Skeletal muscle cell (primary cell): ENCODE results near the gene TSSC4.

Experiments used
- DNase-seq: peaks from one replicate; pipeline ENCODE4 v3.0.0-alpha.2; 2010; ENCODE audit warnings: low read depth
- H3K4me3 ChIP-seq: 2 replicates; pipeline ENCODE4 v1.5.1; 2011; ENCODE audit warnings: low read depth, mild to moderate bottlenecking, control low read depth, low read length, moderate library complexity

The TSSC4 gene

GRCh38 chr11:2426221-2426620 is 25.7 kb downstream of the TSSC4 start:
- no peak overlapping the region for H3K4me3 ChIP-seq
- no peak for DNase-seq

GRCh38 chr11:2426826-2427521 is 26.4 kb downstream of the TSSC4 start:
- DNase-seq: no peak
- no peak overlapping the region for H3K4me3 ChIP-seq

GRCh38 chr11:2427721-2428321 is 27.3 kb downstream of the TSSC4 start:
- H3K4me3 ChIP-seq: no peak overlapping the region
- no peak for DNase-seq

GRCh38 chr11:2428322-2428795 is 27.8 kb downstream of the TSSC4 start:
- H3K4me3 ChIP-seq: no peak overlapping the region
- DNase-seq: no peak

- no peak for DNase-seq
Measured at GRCh38 chr11:2431395-2431794, 30.8 kb downstream of the TSSC4 start.

GRCh38 chr11:2432171-2432621 is 31.6 kb downstream of the TSSC4 start:
- DNase-seq: no peak
- H3K4me3 ChIP-seq: no peak overlapping the region

More at GRCh38 chr11:2431395-2431794, 30.8 kb downstream of the TSSC4 start:
- H3K4me3 ChIP-seq: no peak overlapping the region

- no peak for DNase-seq
- no peak overlapping the region for H3K4me3 ChIP-seq
Measured at GRCh38 chr11:2432628-2433071, 32.1 kb downstream of the TSSC4 start.

- no peak for DNase-seq
- no peak overlapping the region for H3K4me3 ChIP-seq
Measured at GRCh38 chr11:2433106-2433925, 32.8 kb downstream of the TSSC4 start.

- H3K4me3 ChIP-seq: no peak overlapping the region
- no peak for DNase-seq
Measured at GRCh38 chr11:2434008-2434407, 33.5 kb downstream of the TSSC4 start.

GRCh38 chr11:2434506-2435255 is 34.1 kb downstream of the TSSC4 start:
- no peak overlapping the region for H3K4me3 ChIP-seq
- no peak for DNase-seq

- no peak for DNase-seq
- no peak overlapping the region for H3K4me3 ChIP-seq
Measured at GRCh38 chr11:2435288-2436012, 34.9 kb downstream of the TSSC4 start.

- DNase-seq: no peak
- no peak overlapping the region for H3K4me3 ChIP-seq
Measured at GRCh38 chr11:2436013-2436520, 35.5 kb downstream of the TSSC4 start.

GRCh38 chr11:2436521-2437031 is 36.0 kb downstream of the TSSC4 start:
- DNase-seq: no peak
- no peak overlapping the region for H3K4me3 ChIP-seq

- DNase-seq: no peak
- H3K4me3 ChIP-seq: no peak overlapping the region
Measured at GRCh38 chr11:2437516-2437915, 37.0 kb downstream of the TSSC4 start.

GRCh38 chr11:2439820-2440219 is 39.3 kb downstream of the TSSC4 start:
- H3K4me3 ChIP-seq: no peak overlapping the region
- DNase-seq: no peak

GRCh38 chr11:2440646-2441045 is 40.1 kb downstream of the TSSC4 start:
- H3K4me3 ChIP-seq: no peak overlapping the region
- DNase-seq: no peak

- H3K4me3 ChIP-seq: no peak overlapping the region
- no peak for DNase-seq
Measured at GRCh38 chr11:2441171-2441570, 40.6 kb downstream of the TSSC4 start.

- H3K4me3 ChIP-seq: no peak overlapping the region
- no peak for DNase-seq
Measured at GRCh38 chr11:2442589-2442988, 42.0 kb downstream of the TSSC4 start.
